Sigmoid colon (tissue), 3 donors: ENCODE measurements around the gene SRD5A1.

Experiments used
- POLR2A ChIP-seq, 2 donors: fragments of 450-650 bp; IDR thresholded peaks; one replicate each; pipeline ENCODE4 v1.6.1; 2016; ENCODE audit warnings: antibody characterized with exemption in 2 of 2, mild to moderate bottlenecking in 2 of 2, moderate library complexity in 2 of 2
- TF ChIP-seq, protein P1 (sequence below), 4 experiments: fragments of 450-650 bp in 3 of 4; fragments of 200-600 bp in 1 of 4; IDR thresholded peaks; one replicate each; pipeline ENCODE4 v1.5.1; 2016 to 2019; ENCODE audit warnings: antibody characterized with exemption in 4 of 4, mild to moderate bottlenecking in 3 of 4, moderate library complexity in 2 of 4

DNA sequence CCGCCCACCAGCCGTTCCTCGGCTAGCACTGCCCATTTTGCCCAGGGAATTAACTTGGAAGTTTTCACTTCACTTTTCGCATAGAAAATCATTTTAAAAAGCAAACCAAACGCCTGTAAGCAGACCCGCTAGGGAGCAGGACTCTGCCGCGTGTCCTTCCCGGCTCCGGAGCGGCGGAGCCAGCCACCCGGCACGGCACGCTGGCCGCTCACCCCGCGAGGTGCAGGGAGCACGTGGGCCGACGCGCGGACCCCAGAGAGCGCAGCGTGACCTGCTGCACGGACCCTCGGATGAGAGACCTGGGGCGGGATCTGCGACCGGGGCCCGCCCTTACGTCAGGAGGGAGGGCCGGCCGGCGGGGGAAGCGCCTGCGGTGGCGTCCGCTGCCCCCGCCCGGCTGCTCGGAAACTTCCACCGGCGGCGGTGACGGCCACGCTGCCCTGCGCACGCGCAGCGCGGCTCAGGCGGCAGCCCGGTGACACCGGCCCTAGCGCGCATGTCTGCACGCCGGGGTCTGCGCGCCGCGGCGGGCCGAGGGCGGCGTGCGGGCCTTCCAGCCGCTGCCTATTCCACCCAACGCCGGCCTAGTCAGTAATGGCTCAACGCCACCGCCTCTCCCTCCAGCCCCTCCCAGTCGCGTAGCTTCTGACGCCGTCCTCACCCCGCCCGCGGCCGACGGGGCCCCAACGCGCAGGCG is 79.5 kb downstream of the SRD5A1 start:
- TF ChIP-seq, protein P1, sequence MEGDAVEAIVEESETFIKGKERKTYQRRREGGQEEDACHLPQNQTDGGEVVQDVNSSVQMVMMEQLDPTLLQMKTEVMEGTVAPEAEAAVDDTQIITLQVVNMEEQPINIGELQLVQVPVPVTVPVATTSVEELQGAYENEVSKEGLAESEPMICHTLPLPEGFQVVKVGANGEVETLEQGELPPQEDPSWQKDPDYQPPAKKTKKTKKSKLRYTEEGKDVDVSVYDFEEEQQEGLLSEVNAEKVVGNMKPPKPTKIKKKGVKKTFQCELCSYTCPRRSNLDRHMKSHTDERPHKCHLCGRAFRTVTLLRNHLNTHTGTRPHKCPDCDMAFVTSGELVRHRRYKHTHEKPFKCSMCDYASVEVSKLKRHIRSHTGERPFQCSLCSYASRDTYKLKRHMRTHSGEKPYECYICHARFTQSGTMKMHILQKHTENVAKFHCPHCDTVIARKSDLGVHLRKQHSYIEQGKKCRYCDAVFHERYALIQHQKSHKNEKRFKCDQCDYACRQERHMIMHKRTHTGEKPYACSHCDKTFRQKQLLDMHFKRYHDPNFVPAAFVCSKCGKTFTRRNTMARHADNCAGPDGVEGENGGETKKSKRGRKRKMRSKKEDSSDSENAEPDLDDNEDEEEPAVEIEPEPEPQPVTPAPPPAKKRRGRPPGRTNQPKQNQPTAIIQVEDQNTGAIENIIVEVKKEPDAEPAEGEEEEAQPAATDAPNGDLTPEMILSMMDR (IDR thresholded peaks at IDR 0.05) = no peak
- TF ChIP-seq POLR2A (IDR thresholded peaks at IDR 0.05) = no peak
